HepG2 (cell line): ENCODE results near the gene LGR6. TPM values are rescaled to one million over a fixed set of nuclear protein-coding genes. Genes with fewer than 3 reads are reported as not detected.

Experiments
- ATAC-seq: fragments of 200-7000 bp; cut with Tn5 transposase; 3 replicates; pipeline ENCODE4 v1.9.1; 2020; ENCODE audit warnings: mild to moderate bottlenecking, moderate library complexity
- BruUV-seq: library from RNA; stranded (reverse); fragments of 400-500 nt; replicated peaks from 2 replicates; lab custom pipeline; 2021; lab: Mats Ljungman, UMichigan
- CTCF ChIA-PET: fragments of 300-600 bp; formaldehyde crosslinking; extraction: SDS; loops from one replicate; lab custom pipeline; 2021; ENCODE audit warnings: low total read pairs, inconsistent platforms, low intra/inter-chr PET ratio; lab: Yijun Ruan, JAX
- POLR2A ChIA-PET: fragments of 350-600 bp; sonication (Branson Sonifier 250); formaldehyde crosslinking; loops from one replicate; lab custom pipeline; 2020; ENCODE audit warnings: antibody characterized with exemption, inconsistent platforms; lab: Yijun Ruan, JAX
- DNase-seq: peaks from one replicate; pipeline ENCODE4 v3.0.0-alpha.2; 2015; ENCODE audit warnings: low spot score
- FAIRE-seq: peaks from 3 replicates; lab custom pipeline; 2011; peaks lifted over from hg19 to GRCh38; lab: Jason Lieb, UNC
- H2AFZ ChIP-seq: one replicate; pipeline ENCODE4 v1.6.1; 2011; ENCODE audit warnings: low read length, inconsistent platforms
- H3K27ac ChIP-seq: fragments of 300-600 bp; 3 replicates; pipeline ENCODE4 v1.8.0; 2011; ENCODE audit warnings: mixed run types, mild to moderate bottlenecking, mixed read lengths, low read length, inconsistent platforms; ENCODE audit not compliant: insufficient read depth; ENCODE audit errors: extremely low read length
- H3K27me3 ChIP-seq, 2 experiments: fragments of 200-600 bp in 1 of 2; 2 replicates in 1 of 2; 3 replicates in 1 of 2; pipeline versions ENCODE4 v1.6.0 to v1.8.0; 2011; ENCODE audit warnings: low read length in 2 of 2, mild to moderate bottlenecking in 2 of 2, moderate library complexity in 2 of 2, inconsistent platforms in 1 of 2; ENCODE audit not compliant: insufficient read depth in 2 of 2, control insufficient read depth in 1 of 2
- H3K36me3 ChIP-seq, 2 experiments: fragments of 200-600 bp in 1 of 2; replicated peaks in 1 of 2; 2 replicates in 1 of 2; 3 replicates in 1 of 2; pipeline versions ENCODE4 v1.5.1 to v1.8.0; 2011; ENCODE audit warnings: low read length in 2 of 2, inconsistent platforms in 1 of 2; ENCODE audit not compliant: insufficient read depth in 2 of 2, control insufficient read depth in 1 of 2
- H3K4me1 ChIP-seq: 2 replicates; pipeline ENCODE4 v1.5.1; 2012; ENCODE audit warnings: low read length, inconsistent platforms; ENCODE audit not compliant: insufficient read depth
- H3K4me2 ChIP-seq: 2 replicates; pipeline ENCODE4 v1.6.0; 2011; ENCODE audit warnings: low read depth, low read length, inconsistent platforms
- H3K4me3 ChIP-seq, 3 experiments: fragments of 200-600 bp in 1 of 3; sonication (generic), shearing (Covaris generic) in 1 of 3; replicated peaks in 1 of 3; 2 replicates each; pipeline ENCODE4 v1.5.1; 2011 to 2016; ENCODE audit warnings: low read length in 3 of 3, inconsistent platforms in 2 of 3, low read depth in 2 of 3, mild to moderate bottlenecking in 2 of 3, control low read depth in 1 of 3, mixed read lengths in 1 of 3; ENCODE audit not compliant: insufficient read depth in 1 of 3
- H3K79me2 ChIP-seq: one replicate; pipeline ENCODE4 v1.6.1; 2011; ENCODE audit warnings: low read length, inconsistent platforms; ENCODE audit not compliant: insufficient read depth
- H3K9ac ChIP-seq: 2 replicates; pipeline ENCODE4 v1.6.0; 2011; ENCODE audit warnings: mild to moderate bottlenecking, low read depth, low read length, inconsistent platforms; ENCODE audit not compliant: insufficient read depth
- H3K9me3 ChIP-seq: 2 replicates; pipeline ENCODE4 v1.5.1; 2012; ENCODE audit warnings: mild to moderate bottlenecking, low read length
- H4K20me1 ChIP-seq: 2 replicates; pipeline ENCODE4 v1.6.0; 2011; ENCODE audit warnings: inconsistent platforms, mild to moderate bottlenecking, low read length, moderate library complexity; ENCODE audit not compliant: insufficient read depth
- HINFP ChIP-seq: sonication (generic); formaldehyde crosslinking; IDR thresholded peaks from 2 replicates; pipeline ENCODE4 v1.4.0; 2020; ENCODE audit warnings: low read depth, mild to moderate bottlenecking, missing genetic modification reagents
- HOMEZ ChIP-seq: IDR thresholded peaks from 2 replicates; pipeline ENCODE4 v1.6.1; 2016; ENCODE audit warnings: low read depth
- MAFF ChIP-seq: IDR thresholded peaks from 2 replicates; pipeline ENCODE4 v1.6.1; 2011; ENCODE audit warnings: low read depth, low read length, improper control_type of control experiment
- NBN ChIP-seq: fragments of 450-650 bp; conservative IDR thresholded peaks from 2 replicates; pipeline ENCODE4 v1.6.1; 2017
- POLR2AphosphoS2 ChIP-seq: IDR thresholded peaks from 2 replicates; pipeline ENCODE4 v1.6.1; 2011; ENCODE audit warnings: low read depth, low read length, improper control_type of control experiment
- SNAPC4 ChIP-seq: sonication (generic); formaldehyde crosslinking; IDR thresholded peaks from 2 replicates; pipeline ENCODE4 v1.4.0; 2020; ENCODE audit warnings: mild to moderate bottlenecking, missing genetic modification reagents
- ZNF24 ChIP-seq: fragments of 450-650 bp; IDR thresholded peaks from 2 replicates; pipeline ENCODE4 v1.6.1; 2017; ENCODE audit warnings: antibody characterized with exemption, mild to moderate bottlenecking
- ZNF441 ChIP-seq: sonication (generic); formaldehyde crosslinking; IDR thresholded peaks from 2 replicates; pipeline ENCODE4 v1.7.0; 2021; ENCODE audit warnings: missing genetic modification reagents, borderline replicate concordance
- ZSCAN12 ChIP-seq: sonication (generic); formaldehyde crosslinking; IDR thresholded peaks from 2 replicates; pipeline ENCODE4 v1.9.0; 2021; ENCODE audit warnings: mild to moderate bottlenecking, missing genetic modification reagents
- WGBS: methylation state at CpG from one replicate; pipeline ENCODE4 v1.1.6; 2017; ENCODE audit warnings: low lambda C conversion rate; 5-methylcytosine and 5-hydroxymethylcytosine counted together
- in situ Hi-C: cut with HindIII; loops from 2 replicates; pipeline ENCODE4 v1.10.0; 2017; ENCODE audit warnings: low pct_unique_long_range_greater_than_20kb; ENCODE audit not compliant: extremely low pct_ligation_motif_present
- intact Hi-C: fragments of 100-400 bp; cut with micrococcal nuclease; formaldehyde crosslinking; loops from one replicate; pipeline ENCODE4 v1.10.0; 2022; ENCODE audit not compliant: unreplicated experiment
- polyA plus RNA-seq, 8 experiments: library from polyadenylated mRNA; depleted of rRNA in 3 of 8; stranded (reverse) in 7 of 8; unstranded in 1 of 8; fragments of >200 nt; fragmentation: Illumina TruSeq in 4 of 8; extraction: Trizol in 4 of 8; gene quantifications; 2 replicates each; pipeline versions ENCODE4 v1.2.1 to v1.2.3, GENCODE V29; 2011 to 2016; ENCODE audit warnings: low read depth in 4 of 8, missing spikeins in 1 of 8, mixed read lengths in 1 of 8; ENCODE audit not compliant: insufficient read depth in 1 of 8
- total RNA-seq, 5 experiments: library from RNA; depleted of rRNA; stranded (reverse); fragments of >200 nt; fragmentation: Illumina TruSeq; extraction: Trizol; gene quantifications; 2 replicates each; pipeline ENCODE4 v1.2.3, GENCODE V29; 2016; ENCODE audit warnings: low read depth in 1 of 5

The LGR6 gene
- total and polyA plus RNA-seq, 2 of the 13 experiments (the other 11 are each of a cell fraction or from before 2014, with no cell fraction given): 0.07 TPM; not detected in 1

- Histone ChIP-seq H3K4me3 (no peak overlapping the region), H3K4me2 (no peak overlapping the region), H3K36me3 (no peaks in the 10 kb centered on the region), H3K27me3 (peaks cover 3 to 48% of the 10 kb centered on the region in 2 experiments; a peak in 4 of 5 replicates), H3K27ac (no peak overlapping the region), H2AFZ (no peak overlapping the region), H3K79me2 (no peaks in the 10 kb centered on the region), H3K9ac (no peak overlapping the region), H4K20me1 (no peaks in the 10 kb centered on the region), H3K9me3 (no peaks in the 10 kb centered on the region), H3K4me1 (no peaks in the 10 kb centered on the region)
- no TSS peak for BruUV-seq
- intact Hi-C loops (no loop called here), in situ Hi-C loops (no loop called here)
- TF ChIP-seq POLR2AphosphoS2: no peak
- TF ChIP-seq HINFP: no peak
- TF ChIP-seq ZNF441: no peak
- TF ChIP-seq NBN: no peak
- TF ChIP-seq ZNF24: no peak
- no peak for TF ChIP-seq ZSCAN12
- TF ChIP-seq MAFF: no peak
- no peak for TF ChIP-seq SNAPC4
- TF ChIP-seq HOMEZ (CRISPR knock-in tag): no peak
- 17% methylated on average over 7 of the region's 8 CpGs for WGBS
- no peak for FAIRE-seq
- ATAC-seq: no peak
- ChIA-PET CTCF (no interaction called here), POLR2A (no interaction called here)
- DNase-seq: no peak
Observed at GRCh38 chr1:202270871-202271326, 77.3 kb downstream of the LGR6 start.
